ENCODE measurements around the gene NOTUM.

GRCh38 chr17:81911969-81912368 lies 49.0 kb downstream of the NOTUM start:
- TF ChIP-seq YY1 (IDR thresholded peaks at IDR 0.05; ENCODE audit: insufficient read depth, insufficient read length): no peak
- TF ChIP-seq SUZ12 (IDR thresholded peaks at IDR 0.05; ENCODE audit: extremely low read depth, insufficient read depth, insufficient read length): no peak

Data from NT2/D1 (cell line).